NCI-H2196 treated with DMSO at 0.1 percent for 48 hours (cell line): ENCODE measurements around the gene ACTL10.
"Not testable (repeated sequence)": the region's sequence is repeated elsewhere in the genome, so short reads cannot be mapped to it uniquely, and the experiment has no call there.

ENCODE experiments used
- DNase-seq: peaks from one replicate; lab custom pipeline; 2025; ENCODE audit not compliant: unreplicated experiment; lab: John Stamatoyannopoulos, UW

The ACTL10 gene

DNA sequence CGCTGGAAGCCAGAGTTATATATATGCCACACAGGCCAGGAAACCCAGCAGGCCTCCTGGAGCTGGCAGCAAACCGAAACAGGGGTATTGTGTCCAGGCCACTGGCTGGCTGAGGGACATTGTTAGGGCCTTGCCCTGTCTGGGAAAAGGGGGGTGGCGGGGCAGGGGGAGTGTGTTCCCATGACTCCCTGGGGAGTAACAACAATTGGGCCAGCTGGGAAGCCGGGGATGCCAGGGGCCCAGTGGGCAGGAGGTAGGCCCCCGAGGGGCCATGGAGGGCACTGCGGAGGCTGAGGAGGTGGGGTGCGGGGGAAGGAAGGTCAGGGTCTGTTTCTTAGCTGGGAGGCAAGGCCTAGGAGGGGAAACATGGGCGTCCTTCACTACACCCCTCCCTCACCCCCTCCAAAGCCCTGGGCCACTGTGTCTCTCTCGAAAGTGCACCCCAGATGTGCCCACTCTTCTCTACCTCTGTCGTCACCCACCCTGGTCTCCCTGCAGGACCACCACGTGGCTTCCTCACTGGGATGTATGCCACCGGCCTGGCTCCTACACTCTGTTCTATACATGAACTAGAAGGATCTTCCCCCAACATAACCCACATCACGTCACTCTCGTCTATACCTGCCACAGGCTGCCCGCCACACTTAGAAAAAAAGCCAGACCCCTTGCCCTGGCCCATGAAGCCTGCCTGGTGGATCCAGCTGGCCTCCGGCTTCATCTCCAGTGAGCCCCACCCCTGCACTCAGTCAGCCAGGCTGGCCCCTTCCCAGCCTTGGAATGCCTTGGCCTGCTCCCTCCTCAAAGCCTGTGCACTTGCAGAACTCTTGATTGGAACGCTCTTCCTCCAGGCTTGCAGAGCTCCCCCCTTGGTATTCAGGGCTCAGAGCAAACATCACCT lies 27.2 kb downstream of the ACTL10 start:
- no peak for DNase-seq

DNA sequence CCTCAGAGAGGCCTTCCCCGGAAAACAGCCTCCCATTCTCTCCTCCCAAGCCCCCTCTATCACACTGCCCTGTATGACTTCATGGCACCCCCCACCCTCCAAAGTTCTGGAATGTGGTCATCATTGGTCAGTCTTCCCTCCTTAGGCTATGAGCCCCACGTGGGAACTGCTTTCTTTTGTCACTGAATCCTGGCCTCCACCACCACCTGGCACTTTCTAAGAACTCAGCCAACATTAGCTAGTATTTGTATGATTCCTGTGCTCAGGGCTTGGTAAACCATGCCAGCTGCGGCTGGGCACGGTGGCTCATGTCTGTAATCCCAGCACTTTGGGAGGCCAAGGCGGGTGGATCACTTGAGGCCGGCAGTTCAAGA lies 27.9 kb downstream of the ACTL10 start:
- no peak for DNase-seq

DNA sequence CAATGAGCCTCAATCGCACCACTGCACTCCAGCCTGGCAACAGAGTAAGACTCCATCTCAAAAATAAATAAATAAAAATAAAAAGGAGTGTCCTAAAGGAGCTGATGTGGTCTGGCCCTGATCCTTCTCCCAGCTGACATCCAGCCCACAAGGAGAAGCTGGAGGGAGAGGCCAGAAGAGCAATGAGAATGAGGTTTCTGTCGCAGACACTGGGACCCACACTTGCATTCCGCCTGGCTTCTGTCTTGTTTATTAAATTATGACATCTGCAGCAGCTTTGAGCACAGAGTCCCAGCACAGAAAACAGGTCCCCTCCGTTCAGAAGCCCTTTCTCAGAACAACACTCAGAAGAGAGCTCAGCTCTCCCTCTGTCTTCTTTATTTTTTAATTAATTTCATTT lies 29.7 kb downstream of the ACTL10 start:
- DNase-seq, result no peak

DNA sequence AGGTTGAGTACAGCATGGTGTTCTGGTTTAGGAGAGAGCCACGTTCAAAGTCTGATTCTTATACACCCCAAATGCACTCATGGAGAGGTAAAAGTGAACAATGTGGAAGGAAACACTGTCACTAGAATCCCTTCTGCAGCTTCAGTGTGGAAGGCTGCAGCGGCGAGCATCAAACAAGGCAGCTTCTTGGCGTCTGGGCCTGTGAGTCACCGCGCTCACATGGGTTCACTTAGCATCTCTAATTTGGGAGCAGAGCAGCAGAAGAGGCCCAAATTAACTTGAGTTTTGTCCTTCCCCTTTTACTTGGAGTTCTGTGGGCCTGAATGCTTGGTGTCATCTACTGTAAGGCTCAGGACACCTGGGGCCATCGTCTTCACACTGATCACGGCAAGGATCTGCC lies 30.4 kb downstream of the ACTL10 start:
- DNase-seq, result no peak

DNA sequence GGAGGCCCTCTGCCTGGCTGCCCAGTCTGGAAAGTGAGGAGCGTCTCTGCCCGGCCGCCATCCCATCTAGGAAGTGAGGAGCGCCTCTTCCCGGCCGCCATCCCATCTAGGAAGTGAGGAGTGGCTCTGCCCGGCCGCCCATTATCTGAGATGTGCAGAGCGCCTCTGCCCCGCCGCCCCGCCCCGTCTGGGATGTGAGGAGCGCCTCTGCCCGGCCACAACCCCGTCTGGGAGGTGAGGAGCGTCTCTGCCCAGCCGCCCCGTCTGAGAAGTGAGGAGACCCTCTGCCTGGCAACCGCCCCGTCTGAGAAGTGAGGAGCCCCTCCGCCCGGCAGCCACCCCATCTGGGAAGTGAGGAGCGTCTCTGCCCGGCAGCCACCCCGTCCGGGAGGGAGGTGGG lies 32.2 kb downstream of the ACTL10 start:
- not testable (repeated sequence) for DNase-seq

DNA sequence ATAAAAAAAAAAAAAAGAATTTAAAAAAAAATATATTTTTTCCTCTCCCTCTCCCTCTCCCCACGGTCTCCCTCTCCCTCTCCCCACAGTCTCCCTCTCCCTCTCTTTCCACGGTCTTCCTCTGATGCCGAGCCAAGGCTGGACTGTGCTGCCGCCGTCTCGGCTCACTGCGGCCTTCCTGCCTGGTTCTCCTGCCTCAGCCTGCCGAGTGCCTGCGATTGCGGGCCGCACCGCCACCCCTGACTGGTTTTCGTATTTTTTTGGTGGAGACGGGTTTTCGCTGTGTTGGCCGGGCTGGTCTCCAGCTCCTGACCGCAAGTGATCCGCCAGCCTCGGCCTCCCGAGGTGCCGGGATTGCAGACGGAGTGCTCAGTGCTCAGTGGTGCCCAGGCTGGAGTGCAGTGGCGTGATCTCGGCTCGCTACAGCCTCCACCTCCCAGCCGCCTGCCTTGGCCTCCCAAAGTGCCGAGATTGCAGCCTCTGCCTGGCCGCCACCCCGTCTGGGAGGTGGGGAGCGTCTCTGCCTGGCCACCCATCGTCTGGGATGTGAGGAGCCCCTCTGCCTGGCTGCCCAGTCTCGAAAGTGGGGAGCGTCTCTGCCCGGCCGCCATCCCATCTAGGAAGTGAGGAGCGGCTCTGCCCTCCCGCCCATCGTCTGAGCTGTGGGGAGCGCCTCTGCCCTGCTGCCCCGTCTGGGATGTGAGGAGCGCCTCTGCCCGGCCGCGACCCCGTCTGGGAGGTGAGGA lies 34.1 kb downstream of the ACTL10 start:
- not testable (repeated sequence) for DNase-seq

DNA sequence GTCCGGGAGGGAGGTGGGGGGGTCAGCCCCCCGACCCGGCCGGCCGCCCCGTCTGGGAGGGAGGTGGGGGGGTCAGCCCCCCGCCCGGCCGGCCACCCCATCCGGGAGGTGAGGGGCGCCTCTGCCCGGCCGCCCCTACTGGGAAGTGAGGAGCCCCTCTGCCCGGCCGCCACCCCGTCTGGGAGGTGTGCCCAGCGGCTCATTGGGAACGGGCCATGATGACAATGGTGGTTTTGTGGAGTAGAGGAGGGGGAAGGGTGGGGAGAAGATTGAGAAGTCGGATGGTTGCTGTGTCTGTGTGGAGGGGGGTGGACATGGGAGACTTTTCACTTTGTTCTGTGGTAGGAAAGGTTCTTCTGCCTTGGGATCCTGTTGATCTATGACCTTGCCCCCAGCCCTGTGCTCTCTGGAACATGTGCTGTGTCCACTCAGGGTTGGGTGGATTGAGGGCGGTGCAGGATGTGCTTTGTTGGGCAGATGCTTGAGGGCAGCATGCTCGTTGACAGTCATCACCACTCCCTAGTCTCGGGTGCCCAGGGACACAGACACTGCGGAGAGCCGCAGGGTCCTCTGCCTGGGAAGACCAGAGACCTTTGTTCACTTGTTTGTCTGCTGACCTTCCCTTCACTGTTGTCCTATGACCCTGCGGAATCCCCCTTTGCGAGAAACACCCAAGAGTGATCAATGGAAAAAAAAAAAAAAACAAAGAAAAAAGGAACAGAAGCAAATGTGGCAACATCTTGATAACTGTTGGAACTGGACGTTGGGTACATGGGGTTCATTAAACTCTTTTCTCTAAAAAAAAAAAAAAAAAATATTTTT lies 35.1 kb downstream of the ACTL10 start:
- DNase-seq, result no peak

DNA sequence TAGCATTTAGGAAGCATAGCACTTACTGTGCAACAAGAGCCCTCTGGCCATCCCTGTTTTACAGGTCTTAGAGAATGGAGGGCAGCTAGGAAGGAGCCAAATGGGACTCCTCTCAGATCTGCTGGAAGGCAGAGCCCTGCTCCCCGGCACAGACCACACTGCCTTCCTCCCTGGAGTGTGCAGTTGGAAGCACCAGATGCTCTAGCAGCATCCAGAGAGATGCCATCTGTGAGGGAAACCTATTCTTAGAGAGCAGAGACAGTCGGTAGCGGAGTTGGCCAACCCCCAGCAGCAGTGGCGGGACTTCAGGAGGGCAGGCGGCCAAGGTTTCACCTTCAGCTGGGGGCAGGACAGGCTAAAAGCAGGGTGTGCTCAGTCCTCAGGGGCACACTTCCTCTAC lies 36.1 kb downstream of the ACTL10 start:
- peak; percentile 32 for DNase-seq

DNA sequence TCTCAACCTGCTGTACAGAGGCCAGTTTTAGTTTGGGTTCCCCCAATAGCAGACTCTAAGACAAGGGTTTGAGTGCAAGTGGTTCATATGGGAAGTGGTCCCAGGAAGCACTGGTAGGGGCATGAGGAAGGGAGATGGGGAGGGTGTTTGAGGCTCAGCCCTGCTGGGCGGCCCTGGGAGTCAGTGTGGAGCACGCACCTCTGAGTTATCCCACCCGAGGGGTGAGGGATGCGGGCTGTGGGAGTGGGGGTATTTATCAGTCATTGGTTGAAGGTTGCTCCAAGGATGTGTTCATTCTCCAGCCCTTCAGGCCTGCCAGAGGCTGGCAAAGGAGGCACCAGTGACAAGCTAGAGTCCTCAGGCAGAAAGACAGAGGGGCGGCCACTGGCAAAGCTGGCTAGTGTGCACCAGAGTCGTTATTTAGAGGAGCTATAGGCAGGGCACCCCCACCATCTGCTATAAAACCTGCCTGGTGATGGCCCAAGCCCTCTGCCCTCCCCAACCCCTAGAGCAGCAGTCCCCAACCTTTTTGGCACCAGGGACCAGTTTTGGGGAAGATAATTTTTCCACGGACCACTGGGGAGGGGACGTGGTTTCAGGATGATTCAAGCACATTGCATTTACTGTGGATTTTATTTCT lies 36.9 kb downstream of the ACTL10 start:
- DNase-seq, result no peak

DNA sequence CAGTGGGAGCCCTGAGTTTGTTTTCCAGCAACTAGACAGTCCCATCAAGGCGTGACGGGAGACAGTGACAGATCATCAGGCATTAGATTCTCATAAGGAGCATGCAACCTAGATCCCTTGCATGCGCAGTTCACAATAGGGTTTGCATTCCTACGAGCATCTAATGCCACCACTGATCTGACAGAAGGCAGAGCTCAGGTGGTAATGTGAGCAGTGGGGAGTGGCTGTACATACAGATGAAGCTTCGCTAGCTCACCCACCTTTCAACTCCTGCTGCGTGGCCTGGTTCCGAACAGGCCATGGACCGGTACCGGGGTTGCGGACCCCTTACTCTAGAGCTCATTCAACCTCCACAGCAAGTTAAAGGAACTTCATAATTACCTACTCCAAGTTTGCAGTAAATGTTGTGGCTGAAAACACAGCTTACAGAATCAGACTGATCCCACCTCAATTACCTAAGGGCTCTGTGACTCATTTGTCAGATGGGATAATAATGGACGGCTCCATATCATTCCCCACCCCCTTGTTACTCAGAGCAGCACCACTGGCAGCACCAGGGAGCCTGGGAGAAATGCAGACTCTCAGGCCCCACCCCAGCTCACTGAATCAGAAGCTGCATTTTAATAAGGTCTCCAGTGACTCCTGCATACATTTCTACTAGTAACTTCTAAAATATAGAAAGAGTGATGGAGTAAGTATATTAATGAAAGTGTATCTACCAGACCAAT lies 37.6 kb downstream of the ACTL10 start:
- DNase-seq, result no peak

DNA sequence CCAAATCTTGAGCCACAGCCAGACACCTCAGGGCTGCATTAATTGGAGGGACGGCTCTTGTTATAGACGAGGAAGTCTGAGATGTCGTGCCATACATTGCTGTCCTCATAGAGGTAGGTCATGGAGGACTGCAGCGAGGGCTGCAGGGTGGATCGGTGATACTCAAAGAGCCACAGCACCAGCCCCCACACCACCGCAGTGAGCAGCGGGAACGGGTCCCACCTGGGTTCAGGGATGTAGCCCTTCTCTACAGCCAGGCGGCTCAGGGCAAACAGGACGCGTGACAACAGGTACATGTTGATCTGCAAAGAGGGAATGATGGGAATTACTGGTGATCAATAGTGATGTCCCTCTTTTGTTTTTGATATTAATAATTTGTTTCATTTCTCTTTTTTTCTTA lies 40.9 kb downstream of the ACTL10 start:
- DNase-seq, result no peak

DNA sequence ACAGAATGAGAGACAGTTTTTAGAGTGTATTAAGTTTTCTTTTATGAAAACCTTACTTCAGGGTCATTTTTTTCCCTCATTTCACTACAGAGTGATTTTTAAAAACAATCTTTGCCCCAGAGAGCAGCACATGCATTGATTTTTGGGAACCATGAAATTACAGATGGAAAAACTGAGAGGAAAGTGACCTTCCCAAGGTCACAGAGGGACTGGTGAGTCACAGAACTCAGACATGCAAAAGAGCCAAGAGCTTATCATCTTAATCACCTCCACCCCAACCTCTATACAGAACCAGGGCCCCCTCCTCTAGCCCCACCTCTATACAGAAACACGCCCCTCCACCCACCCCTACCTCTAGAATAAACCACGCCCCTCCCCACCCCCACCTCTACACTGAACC lies 42.7 kb downstream of the ACTL10 start:
- DNase-seq, result no peak

DNA sequence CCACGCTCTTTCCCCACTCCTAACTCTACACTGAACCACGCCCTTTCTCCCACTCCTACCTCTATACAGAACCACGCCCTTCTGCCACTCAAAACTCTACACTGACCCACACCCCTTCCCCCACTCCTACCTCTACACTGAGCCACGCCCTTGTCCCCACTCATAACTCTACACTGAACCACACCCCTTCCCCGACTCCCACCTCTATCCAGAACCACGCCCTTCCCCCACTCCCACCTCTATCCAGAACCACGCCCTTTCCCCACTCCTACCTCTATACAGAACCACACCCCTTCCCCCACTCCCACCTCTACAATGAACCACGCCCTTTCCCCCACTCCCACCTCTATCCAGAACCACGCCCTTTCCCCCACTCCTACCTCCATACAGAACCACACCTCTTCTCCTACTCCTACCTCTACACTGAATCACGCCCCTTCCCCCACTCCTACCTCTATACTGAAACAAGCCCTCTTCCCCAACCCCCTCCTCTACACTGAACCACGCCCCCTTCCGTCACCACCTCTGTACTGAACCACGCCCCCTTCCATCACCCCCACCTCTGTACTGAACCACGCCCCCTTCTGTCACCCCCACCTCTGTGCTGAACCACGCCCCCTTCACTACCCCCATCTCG lies 43.3 kb downstream of the ACTL10 start:
- no peak for DNase-seq

DNA sequence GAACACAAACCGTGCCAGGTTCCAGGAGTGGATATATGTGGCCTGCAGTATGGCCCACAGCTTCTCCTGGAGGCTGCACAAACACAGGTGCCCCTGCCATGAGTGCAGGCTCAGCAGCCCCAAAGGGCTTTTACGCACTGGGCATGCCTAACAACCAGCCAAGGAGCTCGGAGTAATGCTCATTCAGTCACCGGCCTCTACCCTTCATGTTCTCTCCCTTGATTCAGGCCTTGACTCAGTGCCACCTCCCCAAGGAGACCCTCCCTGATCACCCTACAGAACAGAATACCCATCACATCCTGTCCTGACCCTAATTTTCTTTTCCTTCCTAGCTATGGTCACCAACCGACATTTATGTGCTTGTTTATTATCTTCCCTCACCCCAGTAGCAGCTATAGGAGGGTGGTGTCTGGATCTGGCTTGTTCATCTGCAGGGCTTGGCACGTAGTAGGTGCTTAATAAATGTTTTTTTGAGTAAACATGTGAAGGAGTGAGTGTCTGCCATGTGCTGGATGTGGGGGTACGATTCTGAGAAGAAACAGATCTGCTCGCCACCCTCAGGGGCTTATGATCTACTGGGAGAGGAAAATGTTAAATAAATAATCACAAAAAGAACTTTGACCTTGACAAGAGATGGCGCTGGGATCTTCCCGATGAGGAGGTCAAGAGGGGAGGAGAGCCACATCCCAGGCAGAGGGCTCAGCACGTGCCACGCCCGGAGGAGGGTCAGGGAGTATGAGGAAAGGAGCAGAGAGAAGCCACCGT lies 44.1 kb downstream of the ACTL10 start:
- DNase-seq, result no peak

DNA sequence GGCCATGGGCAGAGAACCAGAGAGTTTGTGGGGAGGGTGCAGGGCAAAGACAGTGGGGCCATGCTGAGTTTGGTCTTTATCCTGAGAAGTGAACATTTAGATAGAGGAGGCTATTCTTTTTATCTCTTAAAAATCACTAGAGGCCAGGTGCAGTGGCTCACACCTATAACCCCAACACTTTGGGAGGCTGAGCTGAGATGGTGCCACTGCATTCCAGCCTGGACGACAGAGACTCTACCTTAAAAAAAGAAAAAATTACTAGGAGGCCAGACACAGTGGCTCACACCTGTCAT lies 44.6 kb downstream of the ACTL10 start:
- DNase-seq, result no peak

DNA sequence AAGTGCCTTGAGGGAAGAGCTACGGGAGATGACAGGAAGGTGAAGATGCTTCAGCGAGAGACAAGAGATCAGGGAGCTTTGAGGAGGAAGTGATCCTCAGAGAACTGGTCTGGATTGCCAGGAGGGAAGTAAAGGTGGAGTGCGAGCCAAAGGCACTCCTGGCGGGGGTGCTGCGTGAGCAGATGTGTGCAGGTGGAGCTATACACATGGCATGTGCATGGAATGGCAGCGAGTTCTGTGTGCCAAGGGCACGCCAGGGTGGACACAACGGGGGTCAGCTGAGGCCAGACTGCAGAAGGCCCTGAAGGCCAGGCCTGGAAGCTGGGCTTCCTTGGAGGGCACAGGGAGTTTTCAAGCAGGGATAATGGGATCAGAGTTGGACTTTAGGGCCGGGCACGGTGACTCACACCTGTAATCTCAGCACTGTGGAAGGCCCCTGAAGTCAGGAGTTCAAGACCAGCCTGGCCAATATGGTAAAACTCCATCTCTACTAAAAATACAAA lies 47.2 kb downstream of the ACTL10 start:
- no peak for DNase-seq

DNA sequence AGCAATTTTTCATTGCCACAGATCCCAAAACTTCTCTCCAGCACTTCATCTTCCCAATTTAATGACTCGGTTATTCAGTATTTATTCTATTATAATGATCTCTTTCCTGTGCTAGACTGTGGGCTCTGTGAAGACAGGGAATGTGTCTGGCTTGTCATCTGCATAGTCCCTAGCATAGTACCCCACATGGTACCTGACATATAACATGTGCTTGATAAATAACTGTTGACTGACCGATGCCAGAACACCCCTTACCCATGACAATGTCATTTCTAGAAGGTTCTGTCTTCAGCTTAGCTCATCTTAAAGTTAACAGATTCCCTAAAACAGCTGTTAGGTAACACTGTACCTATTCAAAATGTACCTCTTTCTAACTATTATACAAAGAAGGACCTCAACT lies 49.8 kb downstream of the ACTL10 start:
- DNase-seq, result no peak
